ENCODE data around the gene ENDOD1. TPM values are rescaled to one million over a fixed set of nuclear protein-coding genes. Genes with fewer than 3 reads are reported as not detected.

Gene ENDOD1
- total RNA-seq, 1 experiment from 2014 or later, result 3.3 TPM

GRCh38 chr11:95119361-95120060 is 29.9 kb downstream of the ENDOD1 start:
- DNase-seq (ENCODE audit: low spot score) (no peak), ATAC-seq (no peak)
- H3K4me1 Mint-ChIP-seq, result no peaks in the 10 kb centered on the region
- H3K36me3 Mint-ChIP-seq, result no peaks in the 10 kb centered on the region
- peaks cover 4% of the 10 kb centered on the region; the same call in 1 of the 2 replicates for H3K9me3 Mint-ChIP-seq
- CTCF ChIA-PET, result interaction anchor here (0.6 kb wide), 1 partner anchor 1065 kb away, joined by 4 read pairs; no protein-coding TSS in a partner anchor
- no peaks in the 10 kb centered on the region for H3K27me3 Mint-ChIP-seq (ENCODE audit: low read depth)
- POLR2A ChIA-PET, result no interaction called here
- TF ChIP-seq E2F1 (CRISPR knock-in tag; IDR thresholded peaks at IDR 0.05) (no peak), GRHL2 (CRISPR knock-in tag; IDR thresholded peaks at IDR 0.05; ENCODE audit: insufficient replicate concordance, severe bottlenecking) (no peak), MAX (CRISPR knock-in tag; IDR thresholded peaks at IDR 0.05) (no peak)
- H3K4me3 Mint-ChIP-seq, result no peak overlapping the region
- no peak overlapping the region for H3K27ac Mint-ChIP-seq

- CTCF ChIA-PET, result no interaction called here
- Mint-ChIP-seq H3K36me3 (no peaks in the 10 kb centered on the region), H3K4me1 (no peaks in the 10 kb centered on the region), H3K9me3 (peaks cover 4% of the 10 kb centered on the region; the same call in 1 of the 2 replicates), H3K4me3 (no peak overlapping the region), H3K27ac (no peak overlapping the region), H3K27me3 (ENCODE audit: low read depth) (no peaks in the 10 kb centered on the region)
- TF ChIP-seq ZNF317 (CRISPR knock-in tag; IDR thresholded peaks at IDR 0.05; ENCODE audit: borderline replicate concordance, low read depth) (no peak), EMX1 (CRISPR knock-in tag; IDR thresholded peaks at IDR 0.05) (no peak)
- ATAC-seq, result no peak
- POLR2A ChIA-PET, result no interaction called here
- DNase-seq (ENCODE audit: low spot score), result no peak
Observed at GRCh38 chr11:95121698-95122097, 32.1 kb downstream of the ENDOD1 start.

- DNase-seq (ENCODE audit: low spot score) (no peak), ATAC-seq (no peak)
- no peaks in the 10 kb centered on the region for H3K27me3 Mint-ChIP-seq (ENCODE audit: low read depth)
- TF ChIP-seq GTF2I (CRISPR knock-in tag; conservative IDR thresholded peaks at IDR 0.05) (no peak), HMGA2 (CRISPR knock-in tag; IDR thresholded peaks at IDR 0.05) (no peak), OVOL2 (CRISPR knock-in tag; IDR thresholded peaks at IDR 0.05; ENCODE audit: borderline replicate concordance) (no peak), ZNF512 (CRISPR knock-in tag; IDR thresholded peaks at IDR 0.05; ENCODE audit: borderline replicate concordance) (no peak), E2F1 (CRISPR knock-in tag; IDR thresholded peaks at IDR 0.05) (no peak), KAT7 (CRISPR knock-in tag; IDR thresholded peaks at IDR 0.05; ENCODE audit: borderline replicate concordance) (no peak), ZNF317 (CRISPR knock-in tag; IDR thresholded peaks at IDR 0.05; ENCODE audit: borderline replicate concordance, low read depth) (no peak), NR2C2 (CRISPR knock-in tag; IDR thresholded peaks at IDR 0.05) (no peak), MXD4 (CRISPR knock-in tag; IDR thresholded peaks at IDR 0.05; ENCODE audit: borderline replicate concordance) (no peak), ETV6 (CRISPR knock-in tag; IDR thresholded peaks at IDR 0.05) (no peak), ZNF232 (CRISPR knock-in tag; IDR thresholded peaks at IDR 0.05) (no peak), ELF4 (CRISPR knock-in tag; IDR thresholded peaks at IDR 0.05; ENCODE audit: low read depth) (no peak), USF2 (CRISPR knock-in tag; IDR thresholded peaks at IDR 0.05) (no peak), ZNF281 (CRISPR knock-in tag; IDR thresholded peaks at IDR 0.05) (no peak), ZNF396 (CRISPR knock-in tag; IDR thresholded peaks at IDR 0.05; ENCODE audit: borderline replicate concordance) (no peak)
- H3K4me3 Mint-ChIP-seq, result no peak overlapping the region
- no peaks in the 10 kb centered on the region for H3K4me1 Mint-ChIP-seq
- no peaks in the 10 kb centered on the region for H3K36me3 Mint-ChIP-seq
- no peak overlapping the region for H3K27ac Mint-ChIP-seq
- peaks cover 1% of the 10 kb centered on the region; the same call in 1 of the 2 replicates for H3K9me3 Mint-ChIP-seq
- ChIA-PET CTCF (no interaction called here), POLR2A (no interaction called here)
Observed at GRCh38 chr11:95123556-95123955, 33.9 kb downstream of the ENDOD1 start.

Data from WTC11 (cell line).